ENCODE measurements around the gene NKAPD1.
A peak's percentile ranks its signal among the peaks of the same experiment; 100 is the strongest.
"Not testable (repeated sequence)": the region's sequence is repeated elsewhere in the genome, so short reads cannot be mapped to it uniquely, and the experiment has no call there.

Gene NKAPD1

GRCh38 chr11:112057170-112057569 lies 16.9 kb upstream of the NKAPD1 start:
- H3K36me3 ChIP-seq, result peaks cover 84 to 97% (median 95%) of the 10 kb centered on the region in 11 experiments
- no peak overlapping the region for H3K4me2 ChIP-seq
- no peak overlapping the region for H3K27ac ChIP-seq
- peaks cover 0 to 5% (median 0%) of the 10 kb centered on the region in 10 experiments; a peak in 1 of 20 replicates for H3K4me1 ChIP-seq
- H3K4me3 ChIP-seq, result no peak overlapping the region
- no peaks in the 10 kb centered on the region for H3K27me3 ChIP-seq
- no peaks in the 10 kb centered on the region for H4K20me1 ChIP-seq
- no peak for TF ChIP-seq Cebpa-rat (IDR thresholded peaks at IDR 0.05)
- no peaks in the 10 kb centered on the region for H3K9me3 ChIP-seq (replicated peaks in 1 of 11)
- no peak overlapping the region for H3K9ac ChIP-seq

- Histone ChIP-seq H3K9ac (no peak overlapping the region), H3K36me3 (peaks cover 84 to 97% (median 94%) of the 10 kb centered on the region in 11 experiments), H3K27me3 (no peaks in the 10 kb centered on the region), H4K20me1 (no peaks in the 10 kb centered on the region), H3K27ac (no peak overlapping the region), H3K4me3 (no peak overlapping the region), H3K4me2 (no peak overlapping the region), H3K4me1 (peaks cover 0 to 5% (median 0%) of the 10 kb centered on the region in 10 experiments; a peak in 1 of 20 replicates), H3K9me3 (replicated peaks in 1 of 11) (no peaks in the 10 kb centered on the region)
- no peak for TF ChIP-seq Cebpa-rat (IDR thresholded peaks at IDR 0.05)
These were observed 16.0 kb upstream of the NKAPD1 start for GRCh38 chr11:112058103-112058502.

DNA sequence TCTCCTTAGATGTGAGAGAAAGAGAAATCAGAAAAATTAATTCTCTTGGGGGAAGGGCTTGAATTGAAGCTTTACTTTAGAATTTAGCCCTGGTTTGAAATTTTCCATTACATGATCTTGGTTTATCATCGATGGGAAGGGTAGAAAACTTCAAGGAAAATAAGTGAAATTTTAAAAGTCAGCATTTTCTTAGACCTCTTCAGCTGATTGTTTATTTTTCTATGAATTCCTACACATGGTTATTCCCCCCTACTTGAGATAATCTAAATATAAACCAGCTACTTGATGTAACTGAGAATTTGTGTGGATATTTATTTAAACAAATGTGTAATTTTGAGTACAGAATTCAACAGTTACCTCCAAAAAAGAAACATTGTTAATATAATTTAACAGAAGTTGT lies 11.2 kb upstream of the NKAPD1 start:
- no peak for TF ChIP-seq Cebpa-rat (IDR thresholded peaks at IDR 0.05)
- Histone ChIP-seq H3K27me3 (no peaks in the 10 kb centered on the region), H3K4me2 (no peak overlapping the region), H3K27ac (no peak overlapping the region), H3K4me3 (no peak overlapping the region), H3K9me3 (replicated peaks in 1 of 11) (no peaks in the 10 kb centered on the region), H3K9ac (no peak overlapping the region), H3K4me1 (no peaks in the 10 kb centered on the region), H3K36me3 (peaks cover 47 to 68% (median 54%) of the 10 kb centered on the region in 11 experiments), H4K20me1 (no peaks in the 10 kb centered on the region)

GRCh38 chr11:112082729-112083128 lies 8.6 kb downstream of the NKAPD1 start:
- H3K9me3 ChIP-seq (replicated peaks in 1 of 11), result no peaks in the 10 kb centered on the region
- H3K4me1 ChIP-seq, result peaks cover 15 to 54% (median 16%) of the 10 kb centered on the region in 10 experiments
- H3K4me2 ChIP-seq, result peak overlapping the region in 2 of 11 experiments; percentile 26 to 52; a peak in 2 of 22 replicates
- TF ChIP-seq Cebpa-rat (IDR thresholded peaks at IDR 0.05), result no peak
- H3K27ac ChIP-seq, result peak overlapping the region in 4 of 11 experiments; percentile 17 to 53 (median 45); a peak in 6 of 22 replicates
- peaks cover 76 to 82% (median 79%) of the 10 kb centered on the region in 11 experiments for H3K36me3 ChIP-seq
- no peaks in the 10 kb centered on the region for H3K27me3 ChIP-seq
- no peak overlapping the region for H3K4me3 ChIP-seq
- H4K20me1 ChIP-seq, result peaks cover 0 to 35% (median 10%) of the 10 kb centered on the region in 11 experiments; a peak in 8 of 22 replicates
- peak overlapping the region in 5 of 11 experiments; percentile 0 to 60 (median 16); a peak in 3 of 22 replicates for H3K9ac ChIP-seq

DNA sequence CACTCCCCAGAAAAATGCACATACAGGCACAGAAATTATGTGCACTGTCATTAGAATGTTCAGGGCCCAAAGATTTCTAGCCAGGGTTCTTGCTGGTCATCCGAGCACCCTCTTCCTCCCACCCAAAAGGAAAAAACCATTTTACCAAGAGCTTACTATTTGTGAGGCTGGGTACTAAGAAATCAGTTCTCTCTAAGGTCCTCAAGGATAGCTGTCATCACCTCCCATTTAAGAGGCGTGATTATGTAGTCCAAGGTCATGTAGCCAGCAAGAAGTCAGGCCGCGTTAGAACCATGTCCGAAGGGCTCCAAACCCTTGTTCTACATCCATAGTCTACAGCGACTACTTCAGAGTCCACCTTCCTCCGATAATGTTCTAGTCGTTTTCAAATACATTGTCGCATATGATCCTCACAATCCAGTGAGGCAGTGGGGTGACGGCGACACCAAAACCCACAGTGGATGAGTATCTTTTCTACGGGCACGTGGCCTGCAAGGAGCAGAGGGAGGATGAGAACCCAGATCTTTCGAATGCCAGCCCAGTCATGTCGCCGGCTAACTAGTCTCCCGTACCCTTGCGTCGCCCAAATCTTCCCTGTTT lies 11.8 kb downstream of the NKAPD1 start:
- H3K4me3 ChIP-seq, result peak overlapping the region; percentile 76 to 95 (median 85)
- H3K4me2 ChIP-seq, result peak overlapping the region; percentile 82 to 99 (median 88)
- no peak for TF ChIP-seq Cebpa-rat (IDR thresholded peaks at IDR 0.05)
- peak overlapping the region; percentile 78 to 96 (median 88) for H3K27ac ChIP-seq
- H3K9me3 ChIP-seq (replicated peaks in 1 of 11), result no peaks in the 10 kb centered on the region
- H4K20me1 ChIP-seq, result peaks cover 0 to 35% (median 14%) of the 10 kb centered on the region in 11 experiments; a peak in 13 of 22 replicates
- H3K36me3 ChIP-seq, result peaks cover 76 to 82% (median 79%) of the 10 kb centered on the region in 11 experiments
- H3K4me1 ChIP-seq, result peaks cover 27 to 72% (median 34%) of the 10 kb centered on the region in 10 experiments
- peak overlapping the region; percentile 84 to 96 (median 90) for H3K9ac ChIP-seq
- H3K27me3 ChIP-seq, result no peaks in the 10 kb centered on the region

DNA sequence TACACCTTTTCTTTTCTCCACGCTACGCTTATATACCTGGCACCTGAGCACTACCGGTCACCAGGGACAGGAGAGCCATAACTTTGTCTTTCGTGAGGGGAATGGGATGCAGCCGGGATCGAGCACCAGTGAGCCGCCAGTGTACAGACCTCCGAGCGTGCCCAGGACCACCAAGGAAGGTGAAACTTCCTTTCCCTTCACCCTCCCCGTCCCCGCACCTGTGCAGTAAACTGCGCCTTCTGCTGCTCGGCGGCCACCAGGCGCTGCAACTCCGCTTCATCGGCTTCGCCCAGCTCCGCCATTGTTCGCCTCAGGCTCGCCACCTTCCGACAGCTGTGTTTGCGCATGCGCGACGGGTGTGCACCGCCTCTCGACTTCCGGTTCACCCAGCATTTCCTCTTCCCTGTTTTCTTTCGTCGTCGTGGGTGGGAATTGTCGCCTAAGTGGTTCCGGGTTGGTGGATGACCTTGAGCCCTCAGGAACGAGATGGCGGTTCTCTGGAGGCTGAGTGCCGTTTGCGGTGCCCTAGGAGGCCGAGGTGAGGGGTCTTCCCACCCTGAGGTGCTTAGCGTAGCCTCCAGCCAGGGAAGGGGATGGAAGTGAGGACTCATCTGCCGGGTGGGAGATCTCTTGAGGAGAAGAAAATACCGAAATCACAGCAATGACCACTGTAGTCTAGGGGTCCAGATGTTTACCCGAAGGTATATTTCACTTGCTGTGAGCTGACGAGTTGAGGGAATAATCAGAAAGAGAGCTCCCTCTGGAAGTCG lies 12.5 kb downstream of the NKAPD1 start, which contains the start of the genes SDHD and TIMM8B:
Gene SDHD, plus strand, starts transcription at position 452 of the 770 bp plus-strand sequence. Its CDS starts 35 bp downstream, at position 487.
Gene TIMM8B, minus strand, starts transcription at position 335 of the 770 bp plus-strand sequence. Its CDS starts 33 bp downstream, at position 302.
- no peaks in the 10 kb centered on the region for H3K27me3 ChIP-seq
- H3K9me3 ChIP-seq (replicated peaks in 1 of 11), result no peaks in the 10 kb centered on the region
- peak within 1 kb of the TSS; percentile 78 to 96 (median 88) for H3K27ac ChIP-seq
- peaks cover 27 to 72% (median 34%) of the 10 kb centered on the region in 10 experiments for H3K4me1 ChIP-seq
- no peak for TF ChIP-seq Cebpa-rat (IDR thresholded peaks at IDR 0.05)
- H3K36me3 ChIP-seq, result peaks cover 76 to 82% (median 79%) of the 10 kb centered on the region in 11 experiments
- H3K9ac ChIP-seq, result peak within 1 kb of the TSS; percentile 84 to 96 (median 90)
- H3K4me2 ChIP-seq, result peak within 1 kb of the TSS; percentile 83 to 99 (median 90)
- H3K4me3 ChIP-seq, result peak within 1 kb of the TSS; percentile 76 to 95 (median 85)
- peaks cover 0 to 42% (median 14%) of the 10 kb centered on the region in 11 experiments; a peak in 14 of 22 replicates for H4K20me1 ChIP-seq

- H3K4me3 ChIP-seq, result peak overlapping the region; percentile 76 to 95 (median 85)
- no peaks in the 10 kb centered on the region for H3K27me3 ChIP-seq
- no peak for TF ChIP-seq Cebpa-rat (IDR thresholded peaks at IDR 0.05)
- H3K27ac ChIP-seq, result peak overlapping the region; percentile 78 to 96 (median 88)
- H3K36me3 ChIP-seq, result peaks cover 77 to 82% (median 79%) of the 10 kb centered on the region in 11 experiments
- H3K9me3 ChIP-seq (replicated peaks in 1 of 11), result no peaks in the 10 kb centered on the region
- H3K9ac ChIP-seq, result peak overlapping the region; percentile 84 to 96 (median 90)
- peaks cover 27 to 68% (median 34%) of the 10 kb centered on the region in 10 experiments for H3K4me1 ChIP-seq
- H4K20me1 ChIP-seq, result peaks cover 3 to 43% (median 18%) of the 10 kb centered on the region in 11 experiments; a peak in 14 of 22 replicates
- peak overlapping the region; percentile 67 to 93 (median 86) for H3K4me2 ChIP-seq
These were observed 13.1 kb downstream of the NKAPD1 start for GRCh38 chr11:112087212-112087611.

- H3K4me3 ChIP-seq; H3K9ac ChIP-seq; H3K9me3 ChIP-seq (replicated peaks in 1 of 11); H3K27ac ChIP-seq; H3K4me1 ChIP-seq; H3K27me3 ChIP-seq; H3K4me2 ChIP-seq: not testable (repeated sequence)
- peaks cover 61 to 88% (median 78%) of the 10 kb centered on the region in 11 experiments for H3K36me3 ChIP-seq
- peaks cover 0 to 35% (median 13%) of the 10 kb centered on the region in 11 experiments; a peak in 13 of 22 replicates for H4K20me1 ChIP-seq
These were observed 21.2 kb downstream of the NKAPD1 start for GRCh38 chr11:112095302-112095701.

- Histone ChIP-seq H3K4me3 (no peak overlapping the region), H3K27ac (no peak overlapping the region), H3K4me2 (no peak overlapping the region), H3K4me1 (peaks cover 0 to 9% (median 0%) of the 10 kb centered on the region in 10 experiments; a peak in 3 of 20 replicates), H3K9ac (no peak overlapping the region), H4K20me1 (peaks cover 0 to 27% (median 10%) of the 10 kb centered on the region in 11 experiments; a peak in 11 of 22 replicates), H3K9me3 (replicated peaks in 1 of 11) (no peaks in the 10 kb centered on the region), H3K27me3 (no peaks in the 10 kb centered on the region), H3K36me3 (peaks cover 52 to 79% (median 69%) of the 10 kb centered on the region in 11 experiments)
- no peak for TF ChIP-seq Cebpa-rat (IDR thresholded peaks at IDR 0.05)
These were observed 22.1 kb downstream of the NKAPD1 start for GRCh38 chr11:112096194-112096593.
